Fibroblast of mammary gland (primary cell): ENCODE results near the gene MNX1.
A peak's percentile ranks its signal among the peaks of the same experiment; 100 is the strongest.

Experiments
- DNase-seq: peaks from one replicate; pipeline ENCODE4 v3.0.0-alpha.2; 2010; ENCODE audit warnings: low read depth
- H3K4me3 ChIP-seq: 2 replicates; pipeline ENCODE4 v1.5.1; 2011; ENCODE audit warnings: low read depth, mild to moderate bottlenecking, low read length, moderate library complexity; ENCODE audit not compliant: control insufficient read depth
- TF ChIP-seq, protein P1 (sequence below): conservative IDR thresholded peaks from 2 replicates; pipeline ENCODE4 v1.5.1; 2011; ENCODE audit warnings: low read depth, low read length, inconsistent platforms; ENCODE audit not compliant: control insufficient read depth, insufficient read depth

The MNX1 gene

DNA sequence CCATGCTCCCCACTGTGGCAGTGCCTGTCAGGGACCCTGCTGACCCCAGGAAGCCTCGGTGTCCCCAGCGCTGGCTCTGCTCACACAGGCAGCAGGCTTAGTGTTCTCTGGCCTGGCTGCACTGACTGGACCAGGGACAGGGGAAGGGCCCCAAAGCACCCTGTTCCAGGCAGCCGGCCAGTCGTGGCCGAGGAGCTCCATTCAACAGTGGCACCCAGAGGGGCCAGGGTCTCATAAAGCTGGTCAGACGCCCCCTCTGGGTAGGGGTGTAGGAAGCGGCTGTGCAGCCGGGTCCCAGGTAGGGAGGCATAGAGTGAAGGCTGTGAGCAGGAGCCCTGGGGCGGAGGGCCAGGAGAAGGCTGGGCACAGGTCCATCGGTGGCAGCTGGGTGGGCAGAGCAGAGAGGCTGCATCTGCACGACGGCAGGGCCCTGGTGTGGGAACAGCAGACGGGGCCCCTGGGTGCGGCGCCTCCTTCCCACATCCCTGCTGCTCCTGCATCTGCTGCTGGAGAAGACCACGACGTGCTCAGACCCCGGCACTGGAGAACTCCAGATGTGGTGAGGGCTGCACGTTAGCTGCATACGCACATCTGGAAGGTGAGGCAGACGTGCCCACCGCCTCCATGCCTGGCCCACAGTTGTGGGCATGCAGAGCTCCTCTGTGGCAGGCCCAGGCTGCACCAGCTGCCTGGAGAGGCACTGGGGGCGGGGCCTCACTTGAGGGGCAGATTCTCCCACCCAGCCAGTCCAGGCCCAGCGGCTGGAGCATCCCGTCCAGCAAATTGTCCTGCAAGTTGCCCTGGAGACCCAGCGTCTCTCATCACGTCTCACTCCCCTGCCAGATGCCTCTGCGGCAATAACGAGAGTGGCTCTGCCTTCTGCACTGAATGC is 25.1 kb downstream of the MNX1 start:
- no peak for DNase-seq

DNA sequence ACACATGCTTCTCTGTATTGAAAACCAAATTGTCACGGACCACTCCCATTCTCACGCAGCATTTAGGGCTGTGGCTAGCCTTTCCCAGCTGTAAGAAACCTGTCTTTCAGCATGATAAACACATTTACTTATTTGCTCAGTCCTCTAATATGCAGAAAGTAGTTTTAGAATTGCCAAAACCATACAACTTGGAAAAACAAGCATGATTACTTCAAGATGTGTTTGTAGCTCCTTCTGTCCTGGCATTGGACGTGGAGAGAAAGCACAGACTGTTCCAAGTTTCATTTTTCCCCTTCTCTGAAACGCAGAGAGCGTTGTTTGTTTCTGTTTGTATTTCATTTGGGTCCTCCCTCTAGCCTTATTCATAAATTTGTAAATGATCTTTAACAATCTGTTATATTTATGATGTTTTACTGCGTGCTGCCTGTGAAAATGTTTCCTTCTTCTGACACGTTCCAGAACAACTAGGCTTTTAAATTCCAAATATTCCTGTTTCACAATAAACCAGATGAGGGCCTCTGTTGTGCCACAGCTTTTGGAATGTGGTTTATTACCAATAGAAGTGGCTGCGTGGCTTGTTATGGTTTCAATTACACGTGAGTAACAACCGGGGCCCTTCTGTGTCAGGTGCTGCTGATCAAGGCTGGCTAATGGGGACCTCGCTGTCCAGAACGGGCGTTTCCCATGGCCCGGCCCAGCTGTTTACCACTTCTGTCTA is 26.1 kb downstream of the MNX1 start:
- DNase-seq, result peak; percentile 85
- TF ChIP-seq, protein P1, sequence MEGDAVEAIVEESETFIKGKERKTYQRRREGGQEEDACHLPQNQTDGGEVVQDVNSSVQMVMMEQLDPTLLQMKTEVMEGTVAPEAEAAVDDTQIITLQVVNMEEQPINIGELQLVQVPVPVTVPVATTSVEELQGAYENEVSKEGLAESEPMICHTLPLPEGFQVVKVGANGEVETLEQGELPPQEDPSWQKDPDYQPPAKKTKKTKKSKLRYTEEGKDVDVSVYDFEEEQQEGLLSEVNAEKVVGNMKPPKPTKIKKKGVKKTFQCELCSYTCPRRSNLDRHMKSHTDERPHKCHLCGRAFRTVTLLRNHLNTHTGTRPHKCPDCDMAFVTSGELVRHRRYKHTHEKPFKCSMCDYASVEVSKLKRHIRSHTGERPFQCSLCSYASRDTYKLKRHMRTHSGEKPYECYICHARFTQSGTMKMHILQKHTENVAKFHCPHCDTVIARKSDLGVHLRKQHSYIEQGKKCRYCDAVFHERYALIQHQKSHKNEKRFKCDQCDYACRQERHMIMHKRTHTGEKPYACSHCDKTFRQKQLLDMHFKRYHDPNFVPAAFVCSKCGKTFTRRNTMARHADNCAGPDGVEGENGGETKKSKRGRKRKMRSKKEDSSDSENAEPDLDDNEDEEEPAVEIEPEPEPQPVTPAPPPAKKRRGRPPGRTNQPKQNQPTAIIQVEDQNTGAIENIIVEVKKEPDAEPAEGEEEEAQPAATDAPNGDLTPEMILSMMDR, result no peak
- H3K4me3 ChIP-seq, result peak overlapping the region; percentile 22

More for the DNA sequence above, 25.1 kb downstream of the MNX1 start:
- TF ChIP-seq, protein P1, result no peak
- no peak overlapping the region for H3K4me3 ChIP-seq

DNA sequence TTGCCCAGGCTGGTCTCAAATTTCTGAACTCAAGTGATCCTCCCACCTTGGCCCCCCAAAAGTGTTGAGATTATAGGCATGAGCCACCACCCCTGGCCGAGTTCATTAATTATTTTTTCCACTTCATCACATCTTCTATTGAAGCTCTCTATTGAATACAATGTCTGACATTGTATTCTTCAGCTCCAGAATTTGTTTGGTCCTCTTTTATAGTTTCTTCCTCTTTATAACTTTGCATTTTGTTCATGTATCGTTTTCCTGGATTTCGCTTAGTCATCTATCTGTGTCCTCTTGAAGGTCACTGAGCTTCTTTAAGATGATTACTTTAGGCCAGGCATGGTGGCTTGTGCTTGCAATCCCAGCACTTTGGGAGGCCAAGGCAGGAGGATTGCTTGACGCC is 30.8 kb downstream of the MNX1 start:
- H3K4me3 ChIP-seq, result no peak overlapping the region
- TF ChIP-seq, protein P1, result no peak
- DNase-seq, result no peak

GRCh38 chr7:156979007-156979606 is 31.4 kb downstream of the MNX1 start:
- no peak overlapping the region for H3K4me3 ChIP-seq
- TF ChIP-seq, protein P1, result no peak
- DNase-seq, result no peak

DNA sequence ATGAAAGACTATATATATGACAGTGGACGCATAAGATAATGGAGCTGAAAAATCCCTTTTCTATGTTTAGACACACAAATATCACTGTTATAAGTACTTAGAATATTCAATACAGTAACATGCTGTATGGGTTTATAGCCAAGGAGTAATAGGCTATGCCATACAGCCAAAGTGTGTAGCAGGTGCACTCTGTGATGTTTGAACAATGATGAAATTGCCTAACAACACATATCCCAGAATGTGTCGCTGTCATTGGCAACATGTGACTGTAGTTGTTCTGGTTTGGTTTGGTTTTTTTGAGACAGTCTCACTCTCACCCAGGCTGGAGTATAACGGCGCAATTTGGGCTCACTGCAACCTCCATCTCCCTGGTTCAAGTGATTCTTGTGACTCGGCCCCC is 34.8 kb downstream of the MNX1 start:
- TF ChIP-seq, protein P1, result no peak
- no peak for DNase-seq

DNA sequence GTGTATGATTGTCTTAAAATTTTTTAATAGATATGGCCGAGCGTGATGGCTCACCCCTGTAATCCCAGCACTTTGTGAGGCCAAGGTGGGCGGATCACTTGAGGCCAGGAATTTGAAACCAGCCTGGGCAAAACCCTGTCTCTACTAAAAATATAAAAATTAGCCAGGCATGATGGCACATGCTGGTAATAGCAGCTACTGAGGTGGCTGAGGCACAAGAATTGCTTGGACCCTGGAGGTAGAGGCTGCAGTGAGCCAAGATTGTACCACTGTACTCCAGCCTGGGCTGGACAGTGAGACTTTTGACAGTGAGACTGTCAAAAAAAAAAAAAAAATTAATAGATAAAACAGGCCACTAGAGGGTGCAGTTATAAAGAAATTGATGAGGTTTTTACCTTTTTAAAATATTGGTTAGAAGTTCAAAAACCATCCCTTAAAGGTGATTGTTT is 40.5 kb downstream of the MNX1 start:
- TF ChIP-seq, protein P1, result peak; percentile 19
- no peak overlapping the region for H3K4me3 ChIP-seq
- peak; percentile 21 for DNase-seq

More for the DNA sequence above, 34.8 kb downstream of the MNX1 start:
- no peak overlapping the region for H3K4me3 ChIP-seq
